ENCODE data around the gene URM1.
A peak's percentile ranks its signal among the peaks of the same experiment; 100 is the strongest.

Gene URM1

GRCh38 chr9:128393970-128394369 lies 22.8 kb downstream of the URM1 start:
- H3K27ac ChIP-seq, result no peak overlapping the region
- TF ChIP-seq ZFX (IDR thresholded peaks at IDR 0.05) (no peak), CTCF (conservative IDR thresholded peaks at IDR 0.05) (no peak)

GRCh38 chr9:128394379-128395168 lies 23.4 kb downstream of the URM1 start:
- H3K27ac ChIP-seq, result no peak overlapping the region
- TF ChIP-seq CTCF (conservative IDR thresholded peaks at IDR 0.05), result no peak
- TF ChIP-seq ZFX (IDR thresholded peaks at IDR 0.05), result no peak

- TF ChIP-seq ZFX (IDR thresholded peaks at IDR 0.05) (no peak), CTCF (conservative IDR thresholded peaks at IDR 0.05) (no peak)
- H3K27ac ChIP-seq, result peak overlapping the region; percentile 33
These were observed 25.9 kb downstream of the URM1 start for GRCh38 chr9:128396970-128397613.

DNA sequence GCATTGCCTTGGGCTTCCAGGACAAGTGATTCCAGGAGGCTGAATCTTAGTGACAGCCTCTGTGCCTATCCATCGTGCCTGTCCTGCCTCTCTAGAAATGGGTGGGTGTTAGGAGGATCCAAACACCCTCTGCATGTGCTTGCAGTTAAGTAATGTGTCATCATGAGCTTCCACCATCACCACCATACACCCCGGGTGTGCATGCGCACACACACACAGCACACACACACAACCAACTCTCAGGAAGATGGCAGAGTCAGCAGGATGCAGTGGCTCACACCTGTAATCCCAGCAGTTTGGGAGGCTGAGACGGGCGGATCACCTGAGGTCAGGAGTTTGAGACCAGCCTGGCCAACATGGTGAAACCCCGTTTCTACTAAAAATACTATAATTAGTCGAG lies 26.7 kb downstream of the URM1 start:
- TF ChIP-seq ZFX (IDR thresholded peaks at IDR 0.05), result no peak
- TF ChIP-seq CTCF (conservative IDR thresholded peaks at IDR 0.05), result no peak
- peak overlapping the region; percentile 33 for H3K27ac ChIP-seq

DNA sequence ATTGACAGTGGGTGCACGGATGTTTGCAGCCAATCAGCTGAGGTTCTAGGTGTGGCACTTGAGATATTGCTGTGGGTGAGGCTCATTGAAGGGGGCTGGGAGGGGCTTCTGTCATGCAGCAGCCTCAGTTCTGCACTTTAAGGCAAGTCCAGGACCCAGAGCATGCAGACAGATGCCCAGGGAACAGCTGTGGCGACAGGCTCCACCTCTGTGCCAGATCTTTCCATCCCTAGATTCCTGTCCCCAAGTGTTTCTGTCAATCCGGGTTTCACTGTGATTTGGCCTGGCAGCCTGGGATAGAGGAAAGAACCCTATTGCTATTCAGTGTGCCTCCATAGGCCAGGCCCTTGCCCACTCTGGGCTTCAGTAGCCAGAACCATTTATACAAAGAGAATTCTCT lies 28.7 kb downstream of the URM1 start:
- H3K27ac ChIP-seq, result no peak overlapping the region
- TF ChIP-seq ZFX (IDR thresholded peaks at IDR 0.05) (no peak), CTCF (conservative IDR thresholded peaks at IDR 0.05) (no peak)

DNA sequence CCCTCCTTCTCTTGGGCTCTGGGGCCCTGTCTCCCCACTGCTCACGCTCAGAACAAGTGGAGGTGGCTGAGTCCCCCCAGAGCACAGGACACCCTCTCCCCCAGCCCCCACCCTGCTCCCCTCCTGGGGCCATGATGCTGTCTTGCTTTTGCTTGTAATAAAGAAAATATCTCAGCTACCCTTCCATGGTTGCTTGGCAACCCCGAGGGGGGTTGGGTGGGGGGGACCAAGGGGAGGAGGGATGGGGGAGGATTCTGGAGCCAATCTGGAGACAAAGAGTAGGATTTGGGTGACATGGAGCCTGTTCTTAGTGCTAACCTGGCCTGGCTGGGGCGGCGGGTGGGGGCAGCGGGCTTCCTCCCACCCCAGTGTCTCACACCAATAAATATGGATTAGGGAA lies 33.4 kb downstream of the URM1 start:
- no peak overlapping the region for H3K27ac ChIP-seq
- TF ChIP-seq CTCF (conservative IDR thresholded peaks at IDR 0.05), result no peak
- TF ChIP-seq ZFX (IDR thresholded peaks at IDR 0.05), result no peak

DNA sequence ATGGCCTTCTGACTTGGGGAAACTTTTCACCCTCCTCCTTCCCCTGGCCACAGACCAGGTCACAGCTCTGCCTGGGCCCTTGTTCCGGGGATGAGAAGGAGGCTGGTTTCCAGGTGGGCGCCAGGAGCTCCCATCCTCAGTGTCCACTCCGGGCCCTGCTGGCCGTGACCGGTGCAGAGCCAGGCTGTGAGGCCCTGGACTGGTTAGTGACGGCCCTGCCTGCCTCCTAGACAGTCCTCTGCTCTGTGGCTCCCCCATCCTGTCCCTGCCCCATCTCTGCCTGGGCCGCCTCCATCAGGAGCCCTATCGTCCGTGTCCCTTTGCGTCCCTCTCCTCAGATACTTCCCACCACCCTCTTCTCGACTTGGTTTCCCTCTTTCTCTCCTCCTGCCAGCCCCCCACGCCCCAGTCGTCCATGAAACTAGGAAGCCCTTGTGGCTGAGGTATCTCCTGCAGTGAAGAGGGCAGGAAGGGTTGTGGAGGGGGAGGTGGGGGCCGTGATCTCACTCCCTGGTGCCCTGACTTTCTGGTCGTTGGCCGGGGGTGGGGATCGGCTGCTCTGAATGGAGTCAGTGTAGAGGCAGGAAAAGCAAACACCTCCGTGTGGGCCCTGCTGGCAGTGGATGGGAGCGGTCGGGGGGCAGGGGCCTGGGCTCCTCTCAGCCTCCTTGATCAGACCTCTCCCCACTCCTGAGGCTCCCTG lies 34.1 kb downstream of the URM1 start:
- H3K27ac ChIP-seq, result no peak overlapping the region
- no peak for TF ChIP-seq CTCF (conservative IDR thresholded peaks at IDR 0.05)
- no peak for TF ChIP-seq ZFX (IDR thresholded peaks at IDR 0.05)

Measured in C4-2B (cell line).